WTC11 (cell line): ENCODE results near the gene ADCY5. TPM values are rescaled to one million over a fixed set of nuclear protein-coding genes. Genes with fewer than 3 reads are reported as not detected.

Experiments
- EMX1 ChIP-seq: fragments of 250-450 bp; sonication (Bioruptor Pico); IDR thresholded peaks from 2 replicates; pipeline ENCODE4 v1.8.0; 2021; ENCODE audit warnings: mild to moderate bottlenecking
- FOXP1 ChIP-seq: sonication (generic); formaldehyde crosslinking; IDR thresholded peaks from 2 replicates; pipeline ENCODE4 v1.8.0; 2022; ENCODE audit warnings: missing genetic modification reagents, mild to moderate bottlenecking, moderate library complexity, borderline replicate concordance
- HMGA2 ChIP-seq: fragments of 250-450 bp; sonication (Bioruptor Pico); IDR thresholded peaks from 2 replicates; pipeline ENCODE4 v1.4.0; 2021; ENCODE audit warnings: mild to moderate bottlenecking, moderate library complexity
- NFATC4 ChIP-seq: fragments of 250-450 bp; sonication (Bioruptor Pico); IDR thresholded peaks from 2 replicates; pipeline ENCODE4 v1.9.0; 2021; ENCODE audit warnings: mild to moderate bottlenecking
- RELA ChIP-seq: sonication (generic); formaldehyde crosslinking; IDR thresholded peaks from 2 replicates; pipeline ENCODE4 v1.8.1; 2022; ENCODE audit warnings: missing genetic modification reagents, mild to moderate bottlenecking, borderline replicate concordance
- SMAD4 ChIP-seq: sonication (generic); formaldehyde crosslinking; IDR thresholded peaks from 2 replicates; pipeline ENCODE4 v1.8.0; 2022; ENCODE audit warnings: mild to moderate bottlenecking, missing genetic modification reagents
- TCF7 ChIP-seq: sonication (generic); formaldehyde crosslinking; IDR thresholded peaks from 2 replicates; pipeline ENCODE4 v1.8.0; 2022; ENCODE audit warnings: mild to moderate bottlenecking, low read depth, missing genetic modification reagents, moderate library complexity
- ZNF263 ChIP-seq: sonication (generic); formaldehyde crosslinking; IDR thresholded peaks from 2 replicates; pipeline ENCODE4 v1.8.1; 2022; ENCODE audit warnings: low read depth, mild to moderate bottlenecking, moderate library complexity, missing genetic modification reagents
- ZNF416 ChIP-seq: fragments of 250-450 bp; sonication (Bioruptor Pico); IDR thresholded peaks from 2 replicates; pipeline ENCODE4 v1.9.0; 2021; ENCODE audit warnings: mild to moderate bottlenecking, inconsistent platforms
- ZNF423 ChIP-seq: fragments of 250-450 bp; sonication (Bioruptor Pico); IDR thresholded peaks from 2 replicates; pipeline ENCODE4 v2.1.2; 2022; ENCODE audit warnings: mild to moderate bottlenecking, moderate library complexity
- ZNF671 ChIP-seq: fragments of 250-450 bp; sonication (Bioruptor Pico); IDR thresholded peaks from 2 replicates; pipeline ENCODE4 v1.8.0; 2021; ENCODE audit warnings: mild to moderate bottlenecking
- total RNA-seq: library from RNA; stranded (reverse); gene quantifications from 3 replicates; pipeline ENCODE4 v1.2.3, GENCODE V29; 2021
- TF ChIP-seq, protein P1 (sequence below): sonication (generic); formaldehyde crosslinking; IDR thresholded peaks from 2 replicates; pipeline ENCODE4 v1.8.0; 2023; ENCODE audit warnings: mild to moderate bottlenecking, missing genetic modification reagents
- TF ChIP-seq, protein P2 (sequence below): sonication (generic); formaldehyde crosslinking; IDR thresholded peaks from 2 replicates; pipeline ENCODE4 v1.8.0; 2023; ENCODE audit warnings: missing genetic modification reagents, mild to moderate bottlenecking, borderline replicate concordance
- TF ChIP-seq, protein P3 (sequence below): sonication (generic); formaldehyde crosslinking; IDR thresholded peaks from 2 replicates; pipeline ENCODE4 v1.8.1; 2022; ENCODE audit warnings: missing genetic modification reagents, borderline replicate concordance
- TF ChIP-seq, protein P4 (sequence below): sonication (generic); formaldehyde crosslinking; IDR thresholded peaks from 2 replicates; pipeline ENCODE4 v1.8.1; 2023; ENCODE audit warnings: mild to moderate bottlenecking, missing genetic modification reagents
- TF ChIP-seq, protein P5 (sequence below): fragments of 250-450 bp; sonication (Bioruptor Pico); IDR thresholded peaks from 2 replicates; pipeline ENCODE4 v2.1.2; 2022; ENCODE audit warnings: mild to moderate bottlenecking, moderate library complexity
- TF ChIP-seq, protein P6 (sequence below): sonication (generic); formaldehyde crosslinking; IDR thresholded peaks from 2 replicates; pipeline ENCODE4 v1.8.1; 2023; ENCODE audit warnings: mild to moderate bottlenecking, missing genetic modification reagents, borderline replicate concordance
- TF ChIP-seq, protein P7 (sequence below): sonication (generic); formaldehyde crosslinking; IDR thresholded peaks from 2 replicates; pipeline ENCODE4 v1.8.1; 2023; ENCODE audit warnings: mild to moderate bottlenecking, missing genetic modification reagents

ADCY5 gene
- total RNA-seq, 1 experiment from 2014 or later: 23.5 TPM

DNA sequence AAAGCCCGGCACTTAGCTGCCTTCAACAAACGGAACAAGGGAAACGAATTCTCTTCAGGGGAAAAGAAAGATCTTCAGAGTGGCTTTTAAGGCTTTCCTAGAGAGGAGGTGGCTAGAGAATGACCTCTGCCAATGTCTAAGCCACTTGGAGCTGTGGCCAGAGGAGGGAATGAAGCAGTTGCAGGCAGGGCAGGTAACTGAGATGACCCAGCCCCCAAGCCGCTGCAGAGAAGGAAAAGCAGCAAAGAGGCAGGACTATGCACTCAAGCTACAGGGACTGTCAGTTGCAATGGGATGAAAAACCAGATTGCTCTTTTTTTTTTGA, 133.7 kb downstream of the ADCY5 start (continued):
- TF ChIP-seq, protein P1, sequence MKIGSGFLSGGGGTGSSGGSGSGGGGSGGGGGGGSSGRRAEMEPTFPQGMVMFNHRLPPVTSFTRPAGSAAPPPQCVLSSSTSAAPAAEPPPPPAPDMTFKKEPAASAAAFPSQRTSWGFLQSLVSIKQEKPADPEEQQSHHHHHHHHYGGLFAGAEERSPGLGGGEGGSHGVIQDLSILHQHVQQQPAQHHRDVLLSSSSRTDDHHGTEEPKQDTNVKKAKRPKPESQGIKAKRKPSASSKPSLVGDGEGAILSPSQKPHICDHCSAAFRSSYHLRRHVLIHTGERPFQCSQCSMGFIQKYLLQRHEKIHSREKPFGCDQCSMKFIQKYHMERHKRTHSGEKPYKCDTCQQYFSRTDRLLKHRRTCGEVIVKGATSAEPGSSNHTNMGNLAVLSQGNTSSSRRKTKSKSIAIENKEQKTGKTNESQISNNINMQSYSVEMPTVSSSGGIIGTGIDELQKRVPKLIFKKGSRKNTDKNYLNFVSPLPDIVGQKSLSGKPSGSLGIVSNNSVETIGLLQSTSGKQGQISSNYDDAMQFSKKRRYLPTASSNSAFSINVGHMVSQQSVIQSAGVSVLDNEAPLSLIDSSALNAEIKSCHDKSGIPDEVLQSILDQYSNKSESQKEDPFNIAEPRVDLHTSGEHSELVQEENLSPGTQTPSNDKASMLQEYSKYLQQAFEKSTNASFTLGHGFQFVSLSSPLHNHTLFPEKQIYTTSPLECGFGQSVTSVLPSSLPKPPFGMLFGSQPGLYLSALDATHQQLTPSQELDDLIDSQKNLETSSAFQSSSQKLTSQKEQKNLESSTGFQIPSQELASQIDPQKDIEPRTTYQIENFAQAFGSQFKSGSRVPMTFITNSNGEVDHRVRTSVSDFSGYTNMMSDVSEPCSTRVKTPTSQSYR: no peak
- TF ChIP-seq ZNF416 (CRISPR knock-in tag) (no peak), RELA (CRISPR knock-in tag) (no peak), SMAD4 (CRISPR knock-in tag) (no peak), ZNF423 (CRISPR knock-in tag) (no peak), NFATC4 (CRISPR knock-in tag) (no peak), HMGA2 (no peak), FOXP1 (no peak), TCF7 (CRISPR knock-in tag) (no peak), ZNF263 (CRISPR knock-in tag) (no peak), EMX1 (CRISPR knock-in tag) (no peak), ZNF671 (CRISPR knock-in tag) (no peak)
- TF ChIP-seq, protein P2, sequence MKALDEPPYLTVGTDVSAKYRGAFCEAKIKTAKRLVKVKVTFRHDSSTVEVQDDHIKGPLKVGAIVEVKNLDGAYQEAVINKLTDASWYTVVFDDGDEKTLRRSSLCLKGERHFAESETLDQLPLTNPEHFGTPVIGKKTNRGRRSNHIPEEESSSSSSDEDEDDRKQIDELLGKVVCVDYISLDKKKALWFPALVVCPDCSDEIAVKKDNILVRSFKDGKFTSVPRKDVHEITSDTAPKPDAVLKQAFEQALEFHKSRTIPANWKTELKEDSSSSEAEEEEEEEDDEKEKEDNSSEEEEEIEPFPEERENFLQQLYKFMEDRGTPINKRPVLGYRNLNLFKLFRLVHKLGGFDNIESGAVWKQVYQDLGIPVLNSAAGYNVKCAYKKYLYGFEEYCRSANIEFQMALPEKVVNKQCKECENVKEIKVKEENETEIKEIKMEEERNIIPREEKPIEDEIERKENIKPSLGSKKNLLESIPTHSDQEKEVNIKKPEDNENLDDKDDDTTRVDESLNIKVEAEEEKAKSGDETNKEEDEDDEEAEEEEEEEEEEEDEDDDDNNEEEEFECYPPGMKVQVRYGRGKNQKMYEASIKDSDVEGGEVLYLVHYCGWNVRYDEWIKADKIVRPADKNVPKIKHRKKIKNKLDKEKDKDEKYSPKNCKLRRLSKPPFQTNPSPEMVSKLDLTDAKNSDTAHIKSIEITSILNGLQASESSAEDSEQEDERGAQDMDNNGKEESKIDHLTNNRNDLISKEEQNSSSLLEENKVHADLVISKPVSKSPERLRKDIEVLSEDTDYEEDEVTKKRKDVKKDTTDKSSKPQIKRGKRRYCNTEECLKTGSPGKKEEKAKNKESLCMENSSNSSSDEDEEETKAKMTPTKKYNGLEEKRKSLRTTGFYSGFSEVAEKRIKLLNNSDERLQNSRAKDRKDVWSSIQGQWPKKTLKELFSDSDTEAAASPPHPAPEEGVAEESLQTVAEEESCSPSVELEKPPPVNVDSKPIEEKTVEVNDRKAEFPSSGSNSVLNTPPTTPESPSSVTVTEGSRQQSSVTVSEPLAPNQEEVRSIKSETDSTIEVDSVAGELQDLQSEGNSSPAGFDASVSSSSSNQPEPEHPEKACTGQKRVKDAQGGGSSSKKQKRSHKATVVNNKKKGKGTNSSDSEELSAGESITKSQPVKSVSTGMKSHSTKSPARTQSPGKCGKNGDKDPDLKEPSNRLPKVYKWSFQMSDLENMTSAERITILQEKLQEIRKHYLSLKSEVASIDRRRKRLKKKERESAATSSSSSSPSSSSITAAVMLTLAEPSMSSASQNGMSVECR (CRISPR knock-in tag): no peak
- TF ChIP-seq, protein P3, sequence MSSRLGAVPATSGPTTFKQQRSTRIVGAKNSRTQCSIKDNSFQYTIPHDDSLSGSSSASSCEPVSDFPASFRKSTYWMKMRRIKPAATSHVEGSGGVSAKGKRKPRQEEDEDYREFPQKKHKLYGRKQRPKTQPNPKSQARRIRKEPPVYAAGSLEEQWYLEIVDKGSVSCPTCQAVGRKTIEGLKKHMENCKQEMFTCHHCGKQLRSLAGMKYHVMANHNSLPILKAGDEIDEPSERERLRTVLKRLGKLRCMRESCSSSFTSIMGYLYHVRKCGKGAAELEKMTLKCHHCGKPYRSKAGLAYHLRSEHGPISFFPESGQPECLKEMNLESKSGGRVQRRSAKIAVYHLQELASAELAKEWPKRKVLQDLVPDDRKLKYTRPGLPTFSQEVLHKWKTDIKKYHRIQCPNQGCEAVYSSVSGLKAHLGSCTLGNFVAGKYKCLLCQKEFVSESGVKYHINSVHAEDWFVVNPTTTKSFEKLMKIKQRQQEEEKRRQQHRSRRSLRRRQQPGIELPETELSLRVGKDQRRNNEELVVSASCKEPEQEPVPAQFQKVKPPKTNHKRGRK (CRISPR knock-in tag): no peak
- TF ChIP-seq, protein P4, sequence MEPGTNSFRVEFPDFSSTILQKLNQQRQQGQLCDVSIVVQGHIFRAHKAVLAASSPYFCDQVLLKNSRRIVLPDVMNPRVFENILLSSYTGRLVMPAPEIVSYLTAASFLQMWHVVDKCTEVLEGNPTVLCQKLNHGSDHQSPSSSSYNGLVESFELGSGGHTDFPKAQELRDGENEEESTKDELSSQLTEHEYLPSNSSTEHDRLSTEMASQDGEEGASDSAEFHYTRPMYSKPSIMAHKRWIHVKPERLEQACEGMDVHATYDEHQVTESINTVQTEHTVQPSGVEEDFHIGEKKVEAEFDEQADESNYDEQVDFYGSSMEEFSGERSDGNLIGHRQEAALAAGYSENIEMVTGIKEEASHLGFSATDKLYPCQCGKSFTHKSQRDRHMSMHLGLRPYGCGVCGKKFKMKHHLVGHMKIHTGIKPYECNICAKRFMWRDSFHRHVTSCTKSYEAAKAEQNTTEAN (CRISPR knock-in tag): no peak
- TF ChIP-seq, protein P5, sequence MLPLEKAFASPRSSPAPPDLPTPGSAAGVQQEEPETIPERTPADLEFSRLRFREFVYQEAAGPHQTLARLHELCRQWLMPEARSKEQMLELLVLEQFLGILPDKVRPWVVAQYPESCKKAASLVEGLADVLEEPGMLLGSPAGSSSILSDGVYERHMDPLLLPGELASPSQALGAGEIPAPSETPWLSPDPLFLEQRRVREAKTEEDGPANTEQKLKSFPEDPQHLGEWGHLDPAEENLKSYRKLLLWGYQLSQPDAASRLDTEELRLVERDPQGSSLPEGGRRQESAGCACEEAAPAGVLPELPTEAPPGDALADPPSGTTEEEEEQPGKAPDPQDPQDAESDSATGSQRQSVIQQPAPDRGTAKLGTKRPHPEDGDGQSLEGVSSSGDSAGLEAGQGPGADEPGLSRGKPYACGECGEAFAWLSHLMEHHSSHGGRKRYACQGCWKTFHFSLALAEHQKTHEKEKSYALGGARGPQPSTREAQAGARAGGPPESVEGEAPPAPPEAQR (CRISPR knock-in tag): no peak
- TF ChIP-seq, protein P6, sequence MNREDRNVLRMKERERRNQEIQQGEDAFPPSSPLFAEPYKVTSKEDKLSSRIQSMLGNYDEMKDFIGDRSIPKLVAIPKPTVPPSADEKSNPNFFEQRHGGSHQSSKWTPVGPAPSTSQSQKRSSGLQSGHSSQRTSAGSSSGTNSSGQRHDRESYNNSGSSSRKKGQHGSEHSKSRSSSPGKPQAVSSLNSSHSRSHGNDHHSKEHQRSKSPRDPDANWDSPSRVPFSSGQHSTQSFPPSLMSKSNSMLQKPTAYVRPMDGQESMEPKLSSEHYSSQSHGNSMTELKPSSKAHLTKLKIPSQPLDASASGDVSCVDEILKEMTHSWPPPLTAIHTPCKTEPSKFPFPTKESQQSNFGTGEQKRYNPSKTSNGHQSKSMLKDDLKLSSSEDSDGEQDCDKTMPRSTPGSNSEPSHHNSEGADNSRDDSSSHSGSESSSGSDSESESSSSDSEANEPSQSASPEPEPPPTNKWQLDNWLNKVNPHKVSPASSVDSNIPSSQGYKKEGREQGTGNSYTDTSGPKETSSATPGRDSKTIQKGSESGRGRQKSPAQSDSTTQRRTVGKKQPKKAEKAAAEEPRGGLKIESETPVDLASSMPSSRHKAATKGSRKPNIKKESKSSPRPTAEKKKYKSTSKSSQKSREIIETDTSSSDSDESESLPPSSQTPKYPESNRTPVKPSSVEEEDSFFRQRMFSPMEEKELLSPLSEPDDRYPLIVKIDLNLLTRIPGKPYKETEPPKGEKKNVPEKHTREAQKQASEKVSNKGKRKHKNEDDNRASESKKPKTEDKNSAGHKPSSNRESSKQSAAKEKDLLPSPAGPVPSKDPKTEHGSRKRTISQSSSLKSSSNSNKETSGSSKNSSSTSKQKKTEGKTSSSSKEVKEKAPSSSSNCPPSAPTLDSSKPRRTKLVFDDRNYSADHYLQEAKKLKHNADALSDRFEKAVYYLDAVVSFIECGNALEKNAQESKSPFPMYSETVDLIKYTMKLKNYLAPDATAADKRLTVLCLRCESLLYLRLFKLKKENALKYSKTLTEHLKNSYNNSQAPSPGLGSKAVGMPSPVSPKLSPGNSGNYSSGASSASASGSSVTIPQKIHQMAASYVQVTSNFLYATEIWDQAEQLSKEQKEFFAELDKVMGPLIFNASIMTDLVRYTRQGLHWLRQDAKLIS (CRISPR knock-in tag): no peak
- TF ChIP-seq, protein P7, sequence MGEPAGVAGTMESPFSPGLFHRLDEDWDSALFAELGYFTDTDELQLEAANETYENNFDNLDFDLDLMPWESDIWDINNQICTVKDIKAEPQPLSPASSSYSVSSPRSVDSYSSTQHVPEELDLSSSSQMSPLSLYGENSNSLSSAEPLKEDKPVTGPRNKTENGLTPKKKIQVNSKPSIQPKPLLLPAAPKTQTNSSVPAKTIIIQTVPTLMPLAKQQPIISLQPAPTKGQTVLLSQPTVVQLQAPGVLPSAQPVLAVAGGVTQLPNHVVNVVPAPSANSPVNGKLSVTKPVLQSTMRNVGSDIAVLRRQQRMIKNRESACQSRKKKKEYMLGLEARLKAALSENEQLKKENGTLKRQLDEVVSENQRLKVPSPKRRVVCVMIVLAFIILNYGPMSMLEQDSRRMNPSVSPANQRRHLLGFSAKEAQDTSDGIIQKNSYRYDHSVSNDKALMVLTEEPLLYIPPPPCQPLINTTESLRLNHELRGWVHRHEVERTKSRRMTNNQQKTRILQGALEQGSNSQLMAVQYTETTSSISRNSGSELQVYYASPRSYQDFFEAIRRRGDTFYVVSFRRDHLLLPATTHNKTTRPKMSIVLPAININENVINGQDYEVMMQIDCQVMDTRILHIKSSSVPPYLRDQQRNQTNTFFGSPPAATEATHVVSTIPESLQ (CRISPR knock-in tag): no peak
- TF ChIP-seq, all 79 proteins: peak for 4
